ENCODE data around the gene ERC1.

DNA sequence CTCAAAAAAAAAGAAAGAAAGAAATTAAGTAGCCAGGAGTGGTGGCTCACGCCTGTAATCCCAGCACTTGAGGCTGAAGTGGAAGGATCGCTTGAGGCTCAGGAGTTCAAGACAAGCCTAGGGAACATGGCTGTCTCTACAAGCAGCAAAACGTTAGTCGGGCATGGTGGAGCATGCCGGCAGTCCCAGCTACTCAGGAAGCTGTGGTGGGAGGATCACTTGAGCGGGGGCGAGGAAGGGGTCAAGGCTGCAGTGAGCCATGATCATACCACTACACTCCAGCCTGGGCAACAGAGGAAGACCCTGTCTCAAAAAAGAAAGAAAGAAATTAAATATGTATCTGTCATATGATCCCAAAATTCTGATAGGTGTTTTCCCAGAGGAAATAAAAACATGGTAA, 46.8 kb upstream of the ERC1 start:
- TF ChIP-seq CTCF (IDR thresholded peaks at IDR 0.05) (no peak), REST (IDR thresholded peaks at IDR 0.05; ENCODE audit: insufficient read depth in 1 of 2, low read depth in 2 of 2, low read length in 1 of 2) (no peak)
